Loucy (cell line): Measurements from ENCODE around the gene CFAP58.

ENCODE experiments used
- CTCF ChIP-seq: fragments of 200-600 bp; sonication (generic); conservative IDR thresholded peaks from 2 replicates; pipeline ENCODE4 v1.5.1; 2014; ENCODE audit warnings: mild to moderate bottlenecking, antibody characterized with exemption, low read length
- EZH2phosphoT487 ChIP-seq: fragments of 200-600 bp; IDR thresholded peaks from 2 replicates; pipeline ENCODE4 v1.6.1; 2018; ENCODE audit warnings: antibody characterized with exemption, mild to moderate bottlenecking, moderate library complexity, borderline replicate concordance

- TF ChIP-seq CTCF (no peak), EZH2phosphoT487 (no peak)
Measured at GRCh38 chr10:104437226-104437625, 83.6 kb downstream of the CFAP58 start.
